HG03442 (cell line): ENCODE data around the gene COMMD3.
"Not testable (repeated sequence)": the region's sequence is repeated elsewhere in the genome, so short reads cannot be mapped to it uniquely, and the experiment has no call there.

ENCODE experiments used
- ATAC-seq: cut with Tn5 transposase; IDR thresholded peaks from one replicate; pipeline ENCODE4 v1.9.1; 2021; ENCODE audit warnings: mild to moderate bottlenecking, moderate library complexity; ENCODE audit not compliant: unreplicated experiment

Gene COMMD3

GRCh38 chr10:22338185-22338900 lies 22.2 kb downstream of the COMMD3 start:
- no peak for ATAC-seq

GRCh38 chr10:22338931-22339330 lies 22.7 kb downstream of the COMMD3 start:
- ATAC-seq = no peak

GRCh38 chr10:22339761-22340328 lies 23.7 kb downstream of the COMMD3 start:
- no peak for ATAC-seq

- peak; percentile 44 for ATAC-seq
These were observed 24.4 kb downstream of the COMMD3 start for GRCh38 chr10:22340329-22341189.

GRCh38 chr10:22341190-22341925 lies 25.2 kb downstream of the COMMD3 start:
- peak; percentile 25 for ATAC-seq

GRCh38 chr10:22341926-22342196 lies 25.7 kb downstream of the COMMD3 start:
- ATAC-seq = no peak

GRCh38 chr10:22342421-22342820 lies 26.2 kb downstream of the COMMD3 start:
- no peak for ATAC-seq

- ATAC-seq = no peak
These were observed 27.5 kb downstream of the COMMD3 start for GRCh38 chr10:22343731-22344130.

GRCh38 chr10:22344249-22344648 lies 28.1 kb downstream of the COMMD3 start:
- ATAC-seq = no peak

- ATAC-seq = no peak
These were observed 28.7 kb downstream of the COMMD3 start for GRCh38 chr10:22344781-22345300.

GRCh38 chr10:22345301-22346095 lies 29.3 kb downstream of the COMMD3 start, which contains the start of gene SPAG6:
Gene SPAG6, plus strand, starts transcription at chr10:22345496. Its CDS starts 116 bp downstream, at chr10:22345612.
- ATAC-seq = no peak

GRCh38 chr10:22346096-22346661 lies 30.0 kb downstream of the COMMD3 start:
- ATAC-seq = no peak

GRCh38 chr10:22349755-22350154 lies 33.6 kb downstream of the COMMD3 start:
- ATAC-seq = no peak

- no peak for ATAC-seq
These were observed 35.0 kb downstream of the COMMD3 start for GRCh38 chr10:22351131-22351703.

- ATAC-seq = no peak
These were observed 40.2 kb downstream of the COMMD3 start for GRCh38 chr10:22356324-22356873.

GRCh38 chr10:22357770-22358169 lies 41.6 kb downstream of the COMMD3 start:
- not testable (repeated sequence) for ATAC-seq

GRCh38 chr10:22363305-22363704 lies 47.1 kb downstream of the COMMD3 start:
- no peak for ATAC-seq

GRCh38 chr10:22364407-22365140 lies 48.4 kb downstream of the COMMD3 start:
- ATAC-seq = no peak
